DOHH2 (cell line): ENCODE results near the gene CTAGE9.

Source experiments
- H3F3A ChIP-seq: fragments of 200-600 bp; sonication (generic), shearing (Covaris generic); 2 replicates; pipeline ENCODE4 v1.6.0; 2016; ENCODE audit warnings: antibody characterized with exemption, mild to moderate bottlenecking; ENCODE audit not compliant: control insufficient read depth, insufficient read depth
- H3K27ac ChIP-seq: fragments of 200-600 bp; sonication (generic); 2 replicates; pipeline ENCODE4 v1.5.1; 2014; ENCODE audit warnings: low read depth, mild to moderate bottlenecking, low read length, moderate library complexity
- H3K27me3 ChIP-seq: fragments of 200-600 bp; sonication (generic); 2 replicates; pipeline ENCODE4 v1.6.1; 2014; ENCODE audit warnings: mild to moderate bottlenecking, low read length, mixed read lengths; ENCODE audit not compliant: control insufficient read depth
- H3K36me3 ChIP-seq: fragments of 200-600 bp; sonication (generic); 2 replicates; pipeline ENCODE4 v1.6.1; 2014; ENCODE audit warnings: mild to moderate bottlenecking, low read length, moderate library complexity, mixed read lengths; ENCODE audit not compliant: control insufficient read depth
- H3K4me1 ChIP-seq: fragments of 200-600 bp; sonication (generic); 2 replicates; pipeline ENCODE4 v1.6.1; 2014; ENCODE audit warnings: mild to moderate bottlenecking, low read length, mixed read lengths; ENCODE audit not compliant: control insufficient read depth
- H3K4me2 ChIP-seq: fragments of 200-600 bp; sonication (generic); 2 replicates; pipeline ENCODE4 v1.6.0; 2014; ENCODE audit warnings: mild to moderate bottlenecking, low read length, moderate library complexity
- H3K4me3 ChIP-seq: fragments of 200-600 bp; sonication (generic); 2 replicates; pipeline ENCODE4 v1.5.1; 2014; ENCODE audit warnings: mild to moderate bottlenecking, low read length, mixed read lengths
- H3K79me2 ChIP-seq: fragments of 200-600 bp; sonication (generic); 2 replicates; pipeline ENCODE4 v1.6.1; 2014; ENCODE audit warnings: mild to moderate bottlenecking, low read length, mixed read lengths; ENCODE audit not compliant: control insufficient read depth
- H3K9me2 ChIP-seq: fragments of 200-600 bp; sonication (generic); replicated peaks from 2 replicates; pipeline ENCODE4 v1.6.1; 2014; ENCODE audit warnings: mild to moderate bottlenecking, low read length, mixed read lengths; ENCODE audit not compliant: control insufficient read depth
- H3K9me3 ChIP-seq: fragments of 200-600 bp; sonication (generic); 2 replicates; pipeline ENCODE4 v1.6.1; 2014; ENCODE audit warnings: antibody characterized with exemption, low read length, mixed read lengths; ENCODE audit not compliant: control insufficient read depth, insufficient read depth
- H4K20me1 ChIP-seq: fragments of 200-600 bp; sonication (generic); 2 replicates; pipeline ENCODE4 v1.6.0; 2014; ENCODE audit warnings: low read depth, mild to moderate bottlenecking, antibody characterized with exemption, low read length, moderate library complexity; ENCODE audit not compliant: control insufficient read depth, insufficient read depth
- CTCF ChIP-seq: fragments of 200-600 bp; sonication (generic); IDR thresholded peaks from one replicate; pipeline ENCODE4 v1.5.1; 2014; ENCODE audit warnings: antibody characterized with exemption, mild to moderate bottlenecking, low read depth, low read length; ENCODE audit not compliant: poor library complexity, severe bottlenecking
- EZH2phosphoT487 ChIP-seq: fragments of 200-600 bp; sonication (generic); IDR thresholded peaks from 2 replicates; pipeline ENCODE4 v1.6.1; 2017; ENCODE audit warnings: borderline replicate concordance, mild to moderate bottlenecking, antibody characterized with exemption, low read length, moderate library complexity, mixed read lengths

CTAGE9 gene

GRCh38 chr6:131685266-131685780 lies 25.5 kb downstream of the CTAGE9 start:
- Histone ChIP-seq H3K9me3 (no peaks in the 10 kb centered on the region), H3K4me2 (peak overlapping the region; percentile 48), H3K4me1 (peaks cover 97% of the 10 kb centered on the region), H3K4me3 (peak overlapping the region; percentile 43), H3K36me3 (peaks cover 66% of the 10 kb centered on the region), H3K9me2 (no peaks in the 10 kb centered on the region), H3K79me2 (peaks cover 3% of the 10 kb centered on the region), H4K20me1 (no peaks in the 10 kb centered on the region), H3K27ac (peak overlapping the region; percentile 96), H3K27me3 (no peaks in the 10 kb centered on the region), H3F3A (peaks cover 70% of the 10 kb centered on the region)
- no peak for TF ChIP-seq EZH2phosphoT487
- no peak for TF ChIP-seq CTCF

GRCh38 chr6:131683479-131683878 lies 27.3 kb downstream of the CTAGE9 start:
- Histone ChIP-seq H3K4me1 (peaks cover 95% of the 10 kb centered on the region), H4K20me1 (no peaks in the 10 kb centered on the region), H3K9me2 (no peaks in the 10 kb centered on the region), H3K4me2 (peak overlapping the region; percentile 48), H3F3A (peaks cover 53% of the 10 kb centered on the region), H3K9me3 (no peaks in the 10 kb centered on the region), H3K79me2 (no peaks in the 10 kb centered on the region), H3K4me3 (peak overlapping the region; percentile 54), H3K27ac (peak overlapping the region; percentile 96), H3K27me3 (no peaks in the 10 kb centered on the region), H3K36me3 (peaks cover 78% of the 10 kb centered on the region)
- no peak for TF ChIP-seq CTCF
- no peak for TF ChIP-seq EZH2phosphoT487

- H3F3A ChIP-seq, result peaks cover 43% of the 10 kb centered on the region
- no peaks in the 10 kb centered on the region for H3K79me2 ChIP-seq
- peaks cover 90% of the 10 kb centered on the region for H3K4me1 ChIP-seq
- H3K27ac ChIP-seq, result peak overlapping the region; percentile 96
- TF ChIP-seq CTCF, result no peak
- TF ChIP-seq EZH2phosphoT487, result no peak
- peak overlapping the region; percentile 48 for H3K4me2 ChIP-seq
- H3K9me3 ChIP-seq, result no peaks in the 10 kb centered on the region
- H3K27me3 ChIP-seq, result no peaks in the 10 kb centered on the region
- peak overlapping the region; percentile 35 for H3K4me3 ChIP-seq
- H4K20me1 ChIP-seq, result no peaks in the 10 kb centered on the region
- H3K36me3 ChIP-seq, result peaks cover 85% of the 10 kb centered on the region
- no peaks in the 10 kb centered on the region for H3K9me2 ChIP-seq
Observed at GRCh38 chr6:131682442-131682841, 28.4 kb downstream of the CTAGE9 start.
